ENCODE measurements around the gene PIGL. TPM values are rescaled to one million over a fixed set of nuclear protein-coding genes. Genes with fewer than 3 reads are reported as not detected.

Gene PIGL
- total and polyA plus RNA-seq, 2 donors (not counting 1 experiment from before 2014, with no cell fraction given), result 86.7 to 88.2 TPM

GRCh38 chr17:16215002-16215272 lies 2.1 kb upstream of the PIGL start:
- H2AFZ ChIP-seq (ENCODE audit: insufficient read depth, low read depth, low read length, poor library complexity, severe bottlenecking), result peak overlapping the region; percentile 96
- H3K79me2 ChIP-seq (ENCODE audit: control insufficient read depth, insufficient read depth, low read length), result peaks cover 85% of the 10 kb centered on the region
- no peak for DNase-seq
- no peak for TF ChIP-seq CTCF (IDR thresholded peaks at IDR 0.05)
- TF ChIP-seq EZH2 (IDR thresholded peaks at IDR 0.05; ENCODE audit: borderline replicate concordance, insufficient read depth, low read depth, low read length, poor library complexity, severe bottlenecking), result no peak
- peaks cover 25 to 35% of the 10 kb centered on the region in 2 donors for H3K4me1 ChIP-seq (ENCODE audit: control insufficient read depth in 2 of 2, insufficient read depth in 2 of 2, low read length in 2 of 2)
- peak overlapping the region; percentile 86 for H3K4me2 ChIP-seq (replicated peaks; ENCODE audit: low read depth, low read length, poor library complexity, severe bottlenecking)
- under 1% methylated on average over 27 of the region's 27 CpGs for WGBS (ENCODE audit: insufficient coverage)
- intact Hi-C loops (cut with micrococcal nuclease), result loop anchor here (1.0 to 10.0 kb wide), 6 partner anchors 16 to 307 kb away; partner anchors contain the start of genes CENPV and TRPV2
- H3K36me3 ChIP-seq (replicated peaks in 1 of 2; ENCODE audit: control extremely low read depth in 1 of 2, control insufficient read depth in 1 of 2, extremely low read depth in 1 of 2, insufficient read depth in 2 of 2, low read length in 1 of 2), result peaks cover 0 to 2% of the 10 kb centered on the region in 2 experiments
- H3K27ac ChIP-seq (ENCODE audit: low read length in 2 of 2), result peak overlapping the region; percentile 78 to 90
- peaks cover 0 to 3% (median 0%) of the 10 kb centered on the region in 3 donors for H3K9me3 ChIP-seq (ENCODE audit: control extremely low read depth in 1 of 3, control insufficient read depth in 2 of 3, insufficient read depth in 1 of 3, low read length in 2 of 3)
- Mint-ChIP-seq H3K4me3 (peak overlapping the region; percentile 96), H3K9me3 (ENCODE audit: insufficient read depth) (no peaks in the 10 kb centered on the region), H3K27ac (peak overlapping the region; percentile 90), H3K27me3 (no peaks in the 10 kb centered on the region), H3K4me1 (peaks cover 43% of the 10 kb centered on the region)
- CTCF ChIA-PET, result interaction anchor here (1.4 to 2.6 kb wide), 2 partner anchors 72 to 90 kb away, joined by 3 to 22 read pairs; no protein-coding TSS in a partner anchor
- POLR2A ChIA-PET, result interaction anchor here (1.1 to 1.8 kb wide), 3 partner anchors 71 to 224 kb away, joined by 3 to 6 read pairs (median 4); no protein-coding TSS in a partner anchor
- peak; percentile 37 for ATAC-seq (ENCODE audit: low read depth)
- H3K9ac ChIP-seq (ENCODE audit: low read length), result peak overlapping the region; percentile 78
- H3K4me3 ChIP-seq (ENCODE audit: control extremely low read depth in 1 of 5, extremely low read depth in 1 of 5, insufficient read depth in 1 of 5, low read depth in 2 of 5, low read length in 4 of 5), result peak overlapping the region; percentile 77 to 93 (median 92)
- H3K27me3 ChIP-seq (replicated peaks in 1 of 4; ENCODE audit: control extremely low read depth in 1 of 4, control insufficient read depth in 3 of 4, insufficient read depth in 4 of 4, low read length in 3 of 4), result no peaks in the 10 kb centered on the region
- peaks cover 7% of the 10 kb centered on the region for H4K20me1 ChIP-seq (ENCODE audit: control insufficient read depth, insufficient read depth, low read length, poor library complexity, severe bottlenecking)

- intact Hi-C loops (cut with micrococcal nuclease), result loop anchor here (1.0 to 10.0 kb wide), 6 partner anchors 16 to 307 kb away; partner anchors contain the start of genes CENPV and TRPV2
- peak; percentile 85 for ATAC-seq (ENCODE audit: low read depth)
- under 1% methylated on average over 82 of the region's 82 CpGs for WGBS (ENCODE audit: insufficient coverage)
- H3K27me3 ChIP-seq (replicated peaks in 1 of 4; ENCODE audit: control extremely low read depth in 1 of 4, control insufficient read depth in 3 of 4, insufficient read depth in 4 of 4, low read length in 3 of 4), result no peaks in the 10 kb centered on the region
- Mint-ChIP-seq H3K27ac (peak within 1 kb of the TSS; percentile 91), H3K4me1 (peaks cover 43% of the 10 kb centered on the region), H3K27me3 (no peaks in the 10 kb centered on the region), H3K9me3 (ENCODE audit: insufficient read depth) (no peaks in the 10 kb centered on the region), H3K4me3 (peak within 1 kb of the TSS; percentile 96)
- H3K9me3 ChIP-seq (ENCODE audit: control extremely low read depth in 1 of 3, control insufficient read depth in 2 of 3, insufficient read depth in 1 of 3, low read length in 2 of 3), result peaks cover 0 to 3% (median 0%) of the 10 kb centered on the region in 3 donors
- peak within 1 kb of the TSS; percentile 86 for H3K4me2 ChIP-seq (replicated peaks; ENCODE audit: low read depth, low read length, poor library complexity, severe bottlenecking)
- TF ChIP-seq EZH2 (IDR thresholded peaks at IDR 0.05; ENCODE audit: borderline replicate concordance, insufficient read depth, low read depth, low read length, poor library complexity, severe bottlenecking) (no peak), CTCF (IDR thresholded peaks at IDR 0.05) (peak; percentile 44)
- H4K20me1 ChIP-seq (ENCODE audit: control insufficient read depth, insufficient read depth, low read length, poor library complexity, severe bottlenecking), result peaks cover 7% of the 10 kb centered on the region
- H3K4me3 ChIP-seq (ENCODE audit: control extremely low read depth in 1 of 5, extremely low read depth in 1 of 5, insufficient read depth in 1 of 5, low read depth in 2 of 5, low read length in 4 of 5), result peak within 1 kb of the TSS; percentile 77 to 93 (median 92)
- peaks cover 80% of the 10 kb centered on the region for H3K79me2 ChIP-seq (ENCODE audit: control insufficient read depth, insufficient read depth, low read length)
- ChIA-PET POLR2A (interaction anchor here (1.1 to 1.8 kb wide), 3 partner anchors 70 to 223 kb away, joined by 3 to 6 read pairs (median 4); no protein-coding TSS in a partner anchor), CTCF (interaction anchor here (0.9 to 2.6 kb wide), 4 partner anchors 16 to 148 kb away, joined by 3 to 22 read pairs (median 4); no protein-coding TSS in a partner anchor)
- peak; percentile 92 for DNase-seq
- peaks cover 25 to 35% of the 10 kb centered on the region in 2 donors for H3K4me1 ChIP-seq (ENCODE audit: control insufficient read depth in 2 of 2, insufficient read depth in 2 of 2, low read length in 2 of 2)
- H3K36me3 ChIP-seq (replicated peaks in 1 of 2; ENCODE audit: control extremely low read depth in 1 of 2, control insufficient read depth in 1 of 2, extremely low read depth in 1 of 2, insufficient read depth in 2 of 2, low read length in 1 of 2), result peaks cover 0 to 2% of the 10 kb centered on the region in 2 experiments
- H3K9ac ChIP-seq (ENCODE audit: low read length), result peak within 1 kb of the TSS; percentile 78
- H2AFZ ChIP-seq (ENCODE audit: insufficient read depth, low read depth, low read length, poor library complexity, severe bottlenecking), result peak within 1 kb of the TSS; percentile 96
- H3K27ac ChIP-seq (ENCODE audit: low read length in 2 of 2), result peak within 1 kb of the TSS; percentile 78 to 90
These were observed 1.6 kb upstream of the PIGL start, which contains the start of gene NCOR1 for GRCh38 chr17:16215273-16215964. NCOR1 (minus strand) TSS chr17:16215534; CDS start chr17:16194569, 20,965 bp downstream.

All from B cell (primary cell).